GM12872 (cell line): ENCODE results near the gene IQGAP2.

Experiments used
- CTCF ChIP-seq: IDR thresholded peaks from 3 replicates; pipeline ENCODE4 v1.5.1; 2011; ENCODE audit warnings: low read depth, mild to moderate bottlenecking, low read length, moderate library complexity; ENCODE audit not compliant: insufficient read depth

Gene IQGAP2

GRCh38 chr5:76579166-76579937 lies 176.3 kb downstream of the IQGAP2 start:
- TF ChIP-seq CTCF, result no peak

GRCh38 chr5:76580981-76581380 lies 177.9 kb downstream of the IQGAP2 start:
- no peak for TF ChIP-seq CTCF

- TF ChIP-seq CTCF, result no peak
Observed at GRCh38 chr5:76582230-76583162, 179.4 kb downstream of the IQGAP2 start.

- 0 out of 3 replicates have a peak, but pooled peaks have one; percentile 15 for TF ChIP-seq CTCF
Observed at GRCh38 chr5:76583163-76584047, 180.3 kb downstream of the IQGAP2 start.

- no peak for TF ChIP-seq CTCF
Observed at GRCh38 chr5:76585783-76586217, 182.7 kb downstream of the IQGAP2 start.

GRCh38 chr5:76586531-76586930 lies 183.4 kb downstream of the IQGAP2 start:
- TF ChIP-seq CTCF, result no peak

- TF ChIP-seq CTCF, result no peak
Observed at GRCh38 chr5:76590027-76590426, 186.9 kb downstream of the IQGAP2 start.
